AG04450 (cell line): ENCODE results near the gene RAB4B. TPM values are rescaled to one million over a fixed set of nuclear protein-coding genes. Genes with fewer than 3 reads are reported as not detected.
A peak's percentile ranks its signal among the peaks of the same experiment; 100 is the strongest.
"Not testable (repeated sequence)": the region's sequence is repeated elsewhere in the genome, so short reads cannot be mapped to it uniquely, and the experiment has no call there.

Source experiments
- CTCF ChIA-PET: fragments of 300-600, 350-600 bp; formaldehyde crosslinking; extraction: SDS; loops from one replicate; lab custom pipeline; 2022; ENCODE audit warnings: antibody characterized with exemption, inconsistent platforms; lab: Charles Lee
- POLR2A ChIA-PET: fragments of 350-600 bp; formaldehyde crosslinking; extraction: SDS; loops from one replicate; lab custom pipeline; 2021; ENCODE audit warnings: antibody characterized with exemption, inconsistent platforms; lab: Yijun Ruan, JAX
- DNase-seq: peaks from one replicate; pipeline ENCODE4 v3.0.0-alpha.2; 2011; ENCODE audit warnings: low read depth, low spot score
- H3K27ac ChIP-seq: one replicate; pipeline ENCODE4 v1.5.1; 2012; ENCODE audit warnings: low read depth, low read length, control low read depth
- H3K27me3 ChIP-seq: one replicate; pipeline ENCODE4 v1.6.0; 2012; ENCODE audit warnings: low read length; ENCODE audit not compliant: control insufficient read depth, insufficient read depth
- H3K4me3 ChIP-seq: 2 replicates; pipeline ENCODE4 v1.5.1; 2011; ENCODE audit warnings: mild to moderate bottlenecking, low read depth, low read length, control low read depth
- H3K9me3 ChIP-seq: 2 replicates; pipeline ENCODE4 v1.5.1; 2012; ENCODE audit warnings: low read length; ENCODE audit not compliant: control insufficient read depth, insufficient read depth
- polyA plus RNA-seq: library from polyadenylated mRNA; depleted of rRNA; stranded (reverse); fragments of >200 nt; gene quantifications from 2 replicates; pipeline ENCODE4 v1.2.3, GENCODE V29; 2011
- TF ChIP-seq, protein P1 (sequence below): IDR thresholded peaks from 2 replicates; pipeline ENCODE4 v1.5.1; 2011; ENCODE audit warnings: low read depth, low read length, control low read depth, inconsistent platforms

The RAB4B gene
- polyA plus RNA-seq, 1 experiment, result 14.0 TPM

DNA sequence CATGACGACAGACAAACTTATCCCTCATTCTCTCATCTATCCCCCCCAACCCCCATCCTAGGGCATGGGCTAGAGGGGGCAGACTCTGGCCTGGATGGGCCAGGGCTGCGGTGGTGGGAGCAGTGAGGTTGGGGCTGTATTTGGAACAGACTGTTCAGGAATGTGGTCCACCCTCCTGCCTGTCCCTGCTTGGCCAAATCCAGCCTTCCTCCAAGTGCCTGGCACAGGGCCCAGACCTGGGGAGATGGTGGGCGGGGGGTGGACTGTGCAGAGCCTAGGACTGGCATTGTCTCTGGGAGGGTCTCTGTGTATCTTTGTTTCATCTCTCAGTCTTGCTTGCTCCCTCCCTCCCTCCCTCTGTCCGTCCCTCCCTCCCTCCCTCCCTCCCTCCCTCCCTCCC is 35.1 kb downstream of the RAB4B start:
- DNase-seq, result no peak
- H3K9me3 ChIP-seq, result peaks cover 7% of the 10 kb centered on the region; the same call in 1 of the 2 replicates
- ChIA-PET CTCF (interaction anchor here (0.6 kb wide), 1 partner anchor 11 kb away, joined by 5 read pairs; no protein-coding TSS in a partner anchor), POLR2A (interaction anchor here (0.6 kb wide), 1 partner anchor 133 kb away, joined by 3 read pairs; no protein-coding TSS in a partner anchor)
- TF ChIP-seq, protein P1, sequence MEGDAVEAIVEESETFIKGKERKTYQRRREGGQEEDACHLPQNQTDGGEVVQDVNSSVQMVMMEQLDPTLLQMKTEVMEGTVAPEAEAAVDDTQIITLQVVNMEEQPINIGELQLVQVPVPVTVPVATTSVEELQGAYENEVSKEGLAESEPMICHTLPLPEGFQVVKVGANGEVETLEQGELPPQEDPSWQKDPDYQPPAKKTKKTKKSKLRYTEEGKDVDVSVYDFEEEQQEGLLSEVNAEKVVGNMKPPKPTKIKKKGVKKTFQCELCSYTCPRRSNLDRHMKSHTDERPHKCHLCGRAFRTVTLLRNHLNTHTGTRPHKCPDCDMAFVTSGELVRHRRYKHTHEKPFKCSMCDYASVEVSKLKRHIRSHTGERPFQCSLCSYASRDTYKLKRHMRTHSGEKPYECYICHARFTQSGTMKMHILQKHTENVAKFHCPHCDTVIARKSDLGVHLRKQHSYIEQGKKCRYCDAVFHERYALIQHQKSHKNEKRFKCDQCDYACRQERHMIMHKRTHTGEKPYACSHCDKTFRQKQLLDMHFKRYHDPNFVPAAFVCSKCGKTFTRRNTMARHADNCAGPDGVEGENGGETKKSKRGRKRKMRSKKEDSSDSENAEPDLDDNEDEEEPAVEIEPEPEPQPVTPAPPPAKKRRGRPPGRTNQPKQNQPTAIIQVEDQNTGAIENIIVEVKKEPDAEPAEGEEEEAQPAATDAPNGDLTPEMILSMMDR, result no peak
- no peaks in the 10 kb centered on the region for H3K27me3 ChIP-seq
- H3K4me3 ChIP-seq, result no peak overlapping the region
- no peak overlapping the region for H3K27ac ChIP-seq

DNA sequence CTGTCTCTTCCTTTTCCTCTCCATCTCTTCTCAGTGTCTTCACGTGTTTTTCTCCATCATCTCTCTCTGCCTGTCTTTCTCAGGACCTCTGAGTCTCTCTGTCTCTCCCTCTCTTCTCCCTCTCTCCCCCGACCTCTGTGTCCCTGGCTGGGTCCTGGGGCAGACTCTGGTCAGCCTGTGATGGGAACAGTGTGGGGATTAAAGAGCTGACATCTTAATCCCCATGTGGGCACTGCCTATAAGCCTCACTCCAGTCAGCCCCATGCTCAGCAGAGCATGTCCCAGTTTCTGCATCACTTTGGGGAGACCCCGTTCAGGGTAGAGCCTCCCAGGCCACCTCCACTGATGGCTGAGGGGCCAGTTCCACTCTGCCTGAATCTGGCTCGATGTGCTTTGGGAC is 37.2 kb downstream of the RAB4B start:
- no peaks in the 10 kb centered on the region for H3K27me3 ChIP-seq
- POLR2A ChIA-PET, result no interaction called here
- no peak overlapping the region for H3K27ac ChIP-seq
- no peak overlapping the region for H3K4me3 ChIP-seq
- TF ChIP-seq, protein P1, result no peak
- DNase-seq, result no peak
- CTCF ChIA-PET, result interaction anchor here (2.0 kb wide), 1 partner anchor 8 kb away, joined by 13 read pairs; no protein-coding TSS in a partner anchor
- no peaks in the 10 kb centered on the region; the same call in 1 of the 2 replicates for H3K9me3 ChIP-seq

DNA sequence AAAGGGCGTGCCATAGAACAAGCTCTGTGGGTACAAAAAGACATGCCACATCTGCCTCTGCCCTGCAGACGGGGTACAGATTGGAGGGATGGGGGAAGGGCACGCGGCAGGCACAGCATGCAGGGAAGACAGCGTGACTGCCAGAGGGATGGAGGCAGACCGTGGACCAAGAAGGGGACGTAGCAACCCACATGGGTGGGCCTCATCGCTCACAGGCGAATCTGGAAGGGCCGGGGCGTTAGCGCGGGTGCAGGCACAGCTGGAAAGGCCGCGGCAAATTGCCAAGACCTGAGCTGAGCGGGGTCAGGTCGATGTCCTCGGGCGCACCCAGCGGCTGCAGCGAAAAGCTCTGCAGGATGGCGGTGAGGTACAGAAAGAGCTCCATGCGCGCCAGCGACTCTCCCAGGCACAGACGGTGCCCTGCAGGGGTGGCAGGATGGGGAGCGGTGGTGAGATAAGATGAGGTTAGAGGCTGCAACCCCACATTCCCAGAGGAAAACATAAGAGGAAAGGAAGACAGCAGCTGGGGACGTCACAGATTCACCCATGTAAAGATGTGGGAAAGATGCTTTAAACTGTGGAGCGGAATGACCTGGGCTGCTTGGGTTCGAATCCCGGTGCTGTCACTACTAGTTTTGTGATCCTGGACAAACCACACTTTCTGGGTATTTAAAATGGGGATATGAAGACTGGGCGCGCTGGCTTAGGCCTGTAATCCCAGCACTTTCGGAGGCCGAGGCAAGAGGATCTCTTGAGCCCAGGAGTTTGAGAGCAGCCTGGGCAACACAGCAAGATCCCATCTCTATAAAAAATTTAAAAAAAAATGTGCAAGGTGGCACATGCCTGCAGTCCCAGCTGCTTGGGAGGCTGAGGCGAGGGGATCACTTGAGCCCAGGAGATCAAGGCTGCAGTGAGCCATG is 40.7 kb downstream of the RAB4B start:
- H3K27ac ChIP-seq, DNase-seq, H3K9me3 ChIP-seq, H3K27me3 ChIP-seq: not testable (repeated sequence)
- ChIA-PET POLR2A (interaction anchor here (1.0 kb wide), 1 partner anchor 13 kb away, joined by 4 read pairs; no protein-coding TSS in a partner anchor), CTCF (interaction anchor here (0.5 to 2.0 kb wide), 6 partner anchors 12 to 551 kb away, joined by 3 to 14 read pairs (median 4); partner anchors contain the start of gene RAB4B)
- peak overlapping the region; percentile 34 for H3K4me3 ChIP-seq
- TF ChIP-seq, protein P1, result peak; percentile 37

DNA sequence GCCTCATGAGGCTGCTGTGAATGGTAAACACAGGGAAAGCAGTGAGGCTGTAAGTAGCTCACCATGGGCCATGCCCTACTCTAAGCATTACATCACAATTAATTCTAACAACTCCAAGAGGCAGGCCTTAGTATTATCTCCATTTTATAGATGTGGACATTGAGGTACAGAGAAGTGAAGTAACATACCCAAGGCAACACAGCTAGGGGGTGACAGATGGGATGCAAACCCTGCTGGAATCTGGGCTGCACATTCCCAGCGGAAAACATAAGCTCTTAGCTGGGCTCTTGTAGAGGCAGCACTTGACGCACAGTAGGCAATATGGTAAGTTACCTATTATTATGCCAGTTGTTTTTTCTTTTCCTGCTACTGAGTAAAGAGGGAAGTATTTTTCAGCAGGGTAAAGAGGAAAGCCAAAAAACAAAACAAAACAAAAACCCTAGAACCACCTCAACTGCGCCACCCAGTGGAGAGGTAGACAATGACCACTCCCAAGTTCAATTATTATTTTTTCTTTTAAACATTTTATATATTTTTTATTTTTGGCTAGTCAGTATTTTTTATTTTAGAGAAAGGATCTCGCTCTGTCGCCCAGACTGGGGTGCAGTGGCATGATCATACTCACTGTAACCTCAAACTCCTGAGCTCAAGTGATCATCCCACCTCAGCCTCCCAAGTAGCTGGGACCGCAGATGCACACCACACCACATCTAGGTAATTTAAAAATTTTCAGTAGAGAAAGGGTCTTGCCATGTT is 41.6 kb downstream of the RAB4B start:
- not testable (repeated sequence) for DNase-seq, H3K27me3 ChIP-seq, H3K4me3 ChIP-seq, H3K9me3 ChIP-seq, H3K27ac ChIP-seq
- ChIA-PET CTCF (interaction anchor here (0.5 to 2.0 kb wide), 6 partner anchors 8 to 550 kb away, joined by 3 to 14 read pairs (median 6); partner anchors contain the start of gene RAB4B), POLR2A (interaction anchor here (1.0 kb wide), 1 partner anchor 12 kb away, joined by 4 read pairs; no protein-coding TSS in a partner anchor)
- TF ChIP-seq, protein P1, result peak; percentile 72
